ENCODE measurements around the gene ZFC3H1.

GRCh38 chr12:71640316-71640715 lies 23.3 kb downstream of the ZFC3H1 start:
- TF ChIP-seq GTF2F1 (IDR thresholded peaks at IDR 0.05; ENCODE audit: borderline replicate concordance, low read depth, low read length) (no peak), POLR2A (IDR thresholded peaks at IDR 0.05; ENCODE audit: control extremely low read depth in 1 of 2, low read depth in 2 of 2, low read length in 2 of 2) (no peak), GABPA (IDR thresholded peaks at IDR 0.05; ENCODE audit: borderline replicate concordance, insufficient read depth, low read length) (no peak), TAF1 (IDR thresholded peaks at IDR 0.05; ENCODE audit: low read depth, low read length) (no peak), ZNF274 (IDR thresholded peaks at IDR 0.05; ENCODE audit: borderline replicate concordance, extremely low read depth, low read length) (no peak), CEBPB (IDR thresholded peaks at IDR 0.05; ENCODE audit: low read depth, low read length) (no peak), CTCF (IDR thresholded peaks at IDR 0.05; ENCODE audit: control extremely low read depth in 1 of 3, insufficient read depth in 1 of 3, low read depth in 1 of 3, low read length in 3 of 3) (no peak), NANOG (IDR thresholded peaks at IDR 0.05; ENCODE audit: insufficient read depth, low read depth, low read length, poor library complexity, severe bottlenecking) (no peak), EZH2 (IDR thresholded peaks at IDR 0.05; ENCODE audit: low read depth, low read length, severe bottlenecking) (no peak), MAX (IDR thresholded peaks at IDR 0.05) (no peak)

Data from H1 (cell line).